MM.1S (cell line): ENCODE results near the gene KRT80.

Experiments used
- DNase-seq: peaks from one replicate; pipeline ENCODE4 v3.0.0-alpha.2; 2015
- H2AFZ ChIP-seq: fragments of 300-600 bp; sonication (generic); 2 replicates; pipeline ENCODE4 v1.6.0; 2016; ENCODE audit warnings: antibody characterized with exemption, low read length
- H3F3A ChIP-seq: fragments of 300-600 bp; sonication (generic); 2 replicates; pipeline ENCODE4 v1.6.1; 2016; ENCODE audit warnings: mild to moderate bottlenecking, antibody characterized with exemption, low read length, moderate library complexity, mixed read lengths; ENCODE audit not compliant: insufficient read depth
- H3K27ac ChIP-seq: fragments of 300-600 bp; sonication (generic); 2 replicates; pipeline ENCODE4 v1.5.1; 2016; ENCODE audit warnings: mild to moderate bottlenecking, low read length
- H3K27me3 ChIP-seq: fragments of 300-600 bp; sonication (generic); replicated peaks from 2 replicates; pipeline ENCODE4 v1.6.0; 2016; ENCODE audit warnings: low read length; ENCODE audit not compliant: insufficient read depth
- H3K36me3 ChIP-seq: fragments of 300-600 bp; sonication (generic); replicated peaks from 2 replicates; pipeline ENCODE4 v1.6.1; 2016; ENCODE audit warnings: mild to moderate bottlenecking, low read length, mixed read lengths; ENCODE audit not compliant: insufficient read depth
- H3K4me1 ChIP-seq: fragments of 300-600 bp; sonication (generic); 2 replicates; pipeline ENCODE4 v1.6.1; 2016; ENCODE audit warnings: low read length, mixed read lengths
- H3K4me2 ChIP-seq: fragments of 300-600 bp; sonication (generic); 2 replicates; pipeline ENCODE4 v1.6.0; 2016; ENCODE audit warnings: low read depth, low read length
- H3K4me3 ChIP-seq: fragments of 300-600 bp; sonication (generic); 2 replicates; pipeline ENCODE4 v1.5.1; 2016; ENCODE audit warnings: low read length, mixed read lengths
- H3K79me2 ChIP-seq: fragments of 300-600 bp; sonication (generic); 2 replicates; pipeline ENCODE4 v1.6.1; 2016; ENCODE audit warnings: mixed run types, low read length, mixed read lengths
- H3K9ac ChIP-seq: fragments of 300-600 bp; sonication (generic); 2 replicates; pipeline ENCODE4 v1.6.1; 2016; ENCODE audit warnings: low read length, mixed read lengths
- H3K9me2 ChIP-seq: fragments of 300-600 bp; sonication (generic); replicated peaks from 2 replicates; pipeline ENCODE4 v1.6.1; 2016; ENCODE audit warnings: mild to moderate bottlenecking, low read length, mixed read lengths; ENCODE audit not compliant: insufficient read depth
- H3K9me3 ChIP-seq: fragments of 300-600 bp; sonication (generic); replicated peaks from 2 replicates; pipeline ENCODE4 v1.6.1; 2016; ENCODE audit warnings: mild to moderate bottlenecking, low read length, mixed read lengths; ENCODE audit not compliant: insufficient read depth
- H4K20me1 ChIP-seq: fragments of 300-600 bp; sonication (generic); 2 replicates; pipeline ENCODE4 v1.6.1; 2016; ENCODE audit warnings: mild to moderate bottlenecking, low read length, moderate library complexity, mixed read lengths; ENCODE audit not compliant: insufficient read depth
- CTCF ChIP-seq: fragments of 300-600 bp; sonication (generic); IDR thresholded peaks from 2 replicates; pipeline ENCODE4 v1.5.1; 2016; ENCODE audit warnings: antibody characterized with exemption, low read length, mixed read lengths
- EZH2 ChIP-seq: fragments of 300-600 bp; sonication (generic); optimal IDR thresholded peaks from 2 replicates; pipeline ENCODE3; 2017; ENCODE audit warnings: low read depth, mild to moderate bottlenecking, antibody characterized with exemption, low read length, mixed read lengths
- EZH2phosphoT487 ChIP-seq: fragments of 300-600 bp; sonication (generic); IDR thresholded peaks from 2 replicates; pipeline ENCODE4 v1.6.1; 2018; ENCODE audit warnings: antibody characterized with exemption, low read length

KRT80 gene

GRCh38 chr12:52216100-52216499 is 24.3 kb upstream of the KRT80 start:
- no peaks in the 10 kb centered on the region for H3F3A ChIP-seq
- no peak overlapping the region for H3K27ac ChIP-seq
- H3K27me3 ChIP-seq = peaks cover 33% of the 10 kb centered on the region
- no peaks in the 10 kb centered on the region for H3K79me2 ChIP-seq
- H2AFZ ChIP-seq = no peak overlapping the region
- DNase-seq = no peak
- no peak overlapping the region for H3K4me3 ChIP-seq
- no peak for TF ChIP-seq EZH2phosphoT487
- TF ChIP-seq EZH2 = no peak
- no peak for TF ChIP-seq CTCF
- H3K4me1 ChIP-seq = no peaks in the 10 kb centered on the region
- no peaks in the 10 kb centered on the region for H3K9me3 ChIP-seq
- H3K9me2 ChIP-seq = no peaks in the 10 kb centered on the region
- no peaks in the 10 kb centered on the region for H3K36me3 ChIP-seq
- H3K4me2 ChIP-seq = no peak overlapping the region
- H4K20me1 ChIP-seq = no peaks in the 10 kb centered on the region
- no peak overlapping the region for H3K9ac ChIP-seq

GRCh38 chr12:52215587-52216031 is 23.8 kb upstream of the KRT80 start:
- Histone ChIP-seq H3K36me3 (no peaks in the 10 kb centered on the region), H3K27me3 (peaks cover 31% of the 10 kb centered on the region), H3F3A (no peaks in the 10 kb centered on the region), H3K79me2 (no peaks in the 10 kb centered on the region), H3K27ac (no peak overlapping the region), H2AFZ (no peak overlapping the region), H3K9me2 (no peaks in the 10 kb centered on the region), H4K20me1 (no peaks in the 10 kb centered on the region), H3K9ac (no peak overlapping the region), H3K4me3 (no peak overlapping the region), H3K4me1 (no peaks in the 10 kb centered on the region), H3K9me3 (no peaks in the 10 kb centered on the region), H3K4me2 (no peak overlapping the region)
- no peak for DNase-seq
- TF ChIP-seq CTCF (no peak), EZH2 (no peak), EZH2phosphoT487 (no peak)

- H3K4me1 ChIP-seq = no peaks in the 10 kb centered on the region
- H4K20me1 ChIP-seq = no peaks in the 10 kb centered on the region
- no peaks in the 10 kb centered on the region for H3K79me2 ChIP-seq
- H3K36me3 ChIP-seq = no peaks in the 10 kb centered on the region
- no peak overlapping the region for H3K4me3 ChIP-seq
- H3F3A ChIP-seq = no peaks in the 10 kb centered on the region
- no peaks in the 10 kb centered on the region for H3K9me3 ChIP-seq
- H3K4me2 ChIP-seq = no peak overlapping the region
- H3K27ac ChIP-seq = no peak overlapping the region
- H2AFZ ChIP-seq = no peak overlapping the region
- DNase-seq = no peak
- H3K27me3 ChIP-seq = peaks cover 38% of the 10 kb centered on the region
- H3K9me2 ChIP-seq = no peaks in the 10 kb centered on the region
- TF ChIP-seq EZH2 (no peak), CTCF (no peak), EZH2phosphoT487 (no peak)
- no peak overlapping the region for H3K9ac ChIP-seq
Observed at GRCh38 chr12:52214421-52214802, 22.6 kb upstream of the KRT80 start.
